Measurements from ENCODE around the gene OR5K1. TPM values are rescaled to one million over a fixed set of nuclear protein-coding genes. Genes with fewer than 3 reads are reported as not detected.

Gene OR5K1
- total RNA-seq, result not detected in 2 replicates

GRCh38 chr3:98462901-98463300 is at the start of gene OR5K1:
TSS of gene OR5K1 (plus strand) at chr3:98463201. CDS start at chr3:98469577, 6,376 bp downstream.
- intact Hi-C loops (cut with micrococcal nuclease), result no loop called here

GRCh38 chr3:98432575-98432974 is 30.4 kb upstream of the OR5K1 start:
- intact Hi-C loops (cut with micrococcal nuclease), result no loop called here

GRCh38 chr3:98433764-98434163 is 29.2 kb upstream of the OR5K1 start:
- intact Hi-C loops (cut with micrococcal nuclease), result no loop called here

GRCh38 chr3:98434412-98434811 is 28.6 kb upstream of the OR5K1 start:
- intact Hi-C loops (cut with micrococcal nuclease), result no loop called here

GRCh38 chr3:98440283-98440682 is 22.7 kb upstream of the OR5K1 start:
- intact Hi-C loops (cut with micrococcal nuclease), result no loop called here

GRCh38 chr3:98445949-98446406 is 17.0 kb upstream of the OR5K1 start:
- intact Hi-C loops (cut with micrococcal nuclease), result loop anchor here (5.0 kb wide), 1 partner anchor 126 kb away; no protein-coding TSS in a partner anchor

- intact Hi-C loops (cut with micrococcal nuclease), result loop anchor here (5.0 kb wide), 1 partner anchor 123 kb away; no protein-coding TSS in a partner anchor
Observed at GRCh38 chr3:98449606-98450193, 13.3 kb upstream of the OR5K1 start.

GRCh38 chr3:98450372-98450771 is 12.6 kb upstream of the OR5K1 start:
- intact Hi-C loops (cut with micrococcal nuclease), result no loop called here

GRCh38 chr3:98453827-98454226 is 9.2 kb upstream of the OR5K1 start:
- intact Hi-C loops (cut with micrococcal nuclease), result no loop called here

GRCh38 chr3:98454929-98455328 is 8.1 kb upstream of the OR5K1 start:
- intact Hi-C loops (cut with micrococcal nuclease), result no loop called here

GRCh38 chr3:98457543-98457942 is 5.5 kb upstream of the OR5K1 start:
- intact Hi-C loops (cut with micrococcal nuclease), result no loop called here

GRCh38 chr3:98460220-98460619 is 2.8 kb upstream of the OR5K1 start:
- intact Hi-C loops (cut with micrococcal nuclease), result no loop called here

- intact Hi-C loops (cut with micrococcal nuclease), result no loop called here
Observed at GRCh38 chr3:98482717-98483482, 19.9 kb downstream of the OR5K1 start.

- intact Hi-C loops (cut with micrococcal nuclease), result no loop called here
Observed at GRCh38 chr3:98483626-98484025, 20.6 kb downstream of the OR5K1 start.

- intact Hi-C loops (cut with micrococcal nuclease), result no loop called here
Observed at GRCh38 chr3:98497381-98497780, 34.4 kb downstream of the OR5K1 start, which contains the start of gene OR5K2. TSS of gene OR5K2 (plus strand) at chr3:98497681. CDS start at chr3:98497681, 0 bp downstream.

GRCh38 chr3:98500019-98500418 is 37.0 kb downstream of the OR5K1 start:
- intact Hi-C loops (cut with micrococcal nuclease), result no loop called here

- intact Hi-C loops (cut with micrococcal nuclease), result no loop called here
Observed at GRCh38 chr3:98501270-98501669, 38.3 kb downstream of the OR5K1 start.

GRCh38 chr3:98501863-98502576 is 39.0 kb downstream of the OR5K1 start:
- intact Hi-C loops (cut with micrococcal nuclease), result no loop called here

- intact Hi-C loops (cut with micrococcal nuclease), result no loop called here
Observed at GRCh38 chr3:98504539-98504938, 41.5 kb downstream of the OR5K1 start.

- intact Hi-C loops (cut with micrococcal nuclease), result no loop called here
Observed at GRCh38 chr3:98508582-98508981, 45.6 kb downstream of the OR5K1 start.

GRCh38 chr3:98512576-98512975 is 49.6 kb downstream of the OR5K1 start:
- intact Hi-C loops (cut with micrococcal nuclease), result loop anchor here (10.0 kb wide), 1 partner anchor 328 kb away; no protein-coding TSS in a partner anchor

- intact Hi-C loops (cut with micrococcal nuclease), result loop anchor here (1.0 to 10.0 kb wide), 2 partner anchors 8 to 328 kb away; no protein-coding TSS in a partner anchor
Observed at GRCh38 chr3:98513091-98513511, 50.1 kb downstream of the OR5K1 start.

Measured in T-helper 1 cell treated with Interleukin-12 subunit alpha and Interleukin-12 subunit beta and Interleukin-4 antibody, amounts not matched to agents 30 ng/mL and 1 ng/mL, for 36 hours (primary cell).